Uterus (tissue), 4 donors: ENCODE measurements around the gene SLC6A19. TPM values are rescaled to one million over a fixed set of nuclear protein-coding genes. Genes with fewer than 3 reads are reported as not detected.

ENCODE experiments used
- DNase-seq, 2 donors: peaks; one replicate each; pipeline ENCODE4 v3.0.0-alpha.2; 2019 to 2020
- H3K27ac ChIP-seq, 2 donors: fragments of 200-600 bp; sonication (generic); 1 replicate in 1 of 2; 2 replicates in 1 of 2; pipeline ENCODE4 v1.5.1; 2016 to 2018
- H3K27me3 ChIP-seq, 2 donors: fragments of 200-600 bp; sonication (generic); one replicate each; pipeline ENCODE4 v1.5.1; 2018 to 2019; ENCODE audit warnings: control low read depth in 1 of 2
- H3K36me3 ChIP-seq, 2 donors: fragments of 200-600 bp; sonication (generic); one replicate each; pipeline ENCODE4 v1.5.1; 2019; ENCODE audit warnings: control low read depth in 1 of 2
- H3K4me1 ChIP-seq, 2 donors: fragments of 200-600 bp; sonication (generic); one replicate each; pipeline ENCODE4 v1.5.1; 2018 to 2019; ENCODE audit warnings: control low read depth in 1 of 2
- H3K4me3 ChIP-seq, 2 donors: fragments of 200-600 bp; sonication (generic); 1 replicate in 1 of 2; 2 replicates in 1 of 2; pipeline ENCODE4 v1.5.1; 2018 to 2019; ENCODE audit warnings: mild to moderate bottlenecking in 1 of 2
- H3K9me3 ChIP-seq, 2 donors: fragments of 200-600 bp; sonication (generic); one replicate each; pipeline ENCODE4 v1.5.1; 2019; ENCODE audit warnings: control low read depth in 1 of 2
- CTCF ChIP-seq, 4 experiments: fragments of 200-600 bp in 2 of 4; fragments of 450-650 bp in 2 of 4; sonication (generic) in 2 of 4; IDR thresholded peaks; one replicate each; pipeline ENCODE4 v1.5.1; 2016 to 2019; ENCODE audit warnings: antibody characterized with exemption in 4 of 4, mild to moderate bottlenecking in 2 of 4, moderate library complexity in 1 of 4
- POLR2A ChIP-seq, 2 donors: fragments of 450-650 bp; IDR thresholded peaks; one replicate each; pipeline ENCODE4 v1.6.1; 2016; ENCODE audit warnings: antibody characterized with exemption in 2 of 2, mild to moderate bottlenecking in 1 of 2, moderate library complexity in 1 of 2
- intact Hi-C: fragments of 100-400 bp; cut with DNase I; formaldehyde crosslinking; loops from one replicate; pipeline ENCODE4 v1.15.1; 2023; ENCODE audit warnings: low total_unique reads
- total RNA-seq, 4 donors: library from RNA; depleted of rRNA in 3 of 4; stranded (reverse); fragments of >200 nt in 3 of 4; gene quantifications; one replicate each; pipeline versions ENCODE4 v1.1.0 to v1.2.4, GENCODE V29; 2014 to 2023
- donor health status: DM: yes; HTN: yes; CAD: no.

SLC6A19 gene
- total RNA-seq, 4 donors from 2014 or later, result under 0.01 TPM; not detected in 3

GRCh38 chr5:1220831-1221230, 19.4 kb downstream of the SLC6A19 start:
- intact Hi-C loops, result no loop called here
- no peak for DNase-seq
- Histone ChIP-seq H3K9me3 (no peaks in the 10 kb centered on the region), H3K27ac (no peak overlapping the region), H3K27me3 (no peaks in the 10 kb centered on the region), H3K4me3 (no peak overlapping the region), H3K36me3 (no peaks in the 10 kb centered on the region), H3K4me1 (no peaks in the 10 kb centered on the region)
- TF ChIP-seq CTCF (IDR thresholded peaks at IDR 0.05) (no peak), POLR2A (IDR thresholded peaks at IDR 0.05) (no peak)

- Histone ChIP-seq H3K9me3 (no peaks in the 10 kb centered on the region), H3K27ac (no peak overlapping the region), H3K36me3 (no peaks in the 10 kb centered on the region), H3K27me3 (no peaks in the 10 kb centered on the region), H3K4me3 (no peak overlapping the region), H3K4me1 (no peaks in the 10 kb centered on the region)
- intact Hi-C loops, result no loop called here
- TF ChIP-seq CTCF (IDR thresholded peaks at IDR 0.05), result no peak
- TF ChIP-seq POLR2A (IDR thresholded peaks at IDR 0.05), result no peak
- DNase-seq, result no peak
Measured at GRCh38 chr5:1221721-1222120, 20.3 kb downstream of the SLC6A19 start.

GRCh38 chr5:1222147-1222546, 20.8 kb downstream of the SLC6A19 start:
- TF ChIP-seq POLR2A (IDR thresholded peaks at IDR 0.05), result no peak
- no peak for TF ChIP-seq CTCF (IDR thresholded peaks at IDR 0.05)
- Histone ChIP-seq H3K36me3 (no peaks in the 10 kb centered on the region), H3K9me3 (no peaks in the 10 kb centered on the region), H3K27me3 (no peaks in the 10 kb centered on the region), H3K27ac (no peak overlapping the region), H3K4me1 (no peaks in the 10 kb centered on the region), H3K4me3 (no peak overlapping the region)
- intact Hi-C loops, result no loop called here
- DNase-seq, result no peak

GRCh38 chr5:1222621-1223277, 21.4 kb downstream of the SLC6A19 start:
- Histone ChIP-seq H3K9me3 (no peaks in the 10 kb centered on the region), H3K4me3 (no peak overlapping the region), H3K27me3 (no peaks in the 10 kb centered on the region), H3K4me1 (no peaks in the 10 kb centered on the region), H3K27ac (no peak overlapping the region), H3K36me3 (no peaks in the 10 kb centered on the region)
- intact Hi-C loops, result no loop called here
- no peak for TF ChIP-seq CTCF (IDR thresholded peaks at IDR 0.05)
- no peak for DNase-seq

GRCh38 chr5:1223278-1223670, 21.9 kb downstream of the SLC6A19 start:
- Histone ChIP-seq H3K36me3 (no peaks in the 10 kb centered on the region), H3K4me3 (no peak overlapping the region), H3K9me3 (no peaks in the 10 kb centered on the region), H3K27ac (no peak overlapping the region), H3K27me3 (no peaks in the 10 kb centered on the region), H3K4me1 (no peaks in the 10 kb centered on the region)
- no peak for DNase-seq
- TF ChIP-seq CTCF (IDR thresholded peaks at IDR 0.05), result no peak
- no peak for TF ChIP-seq POLR2A (IDR thresholded peaks at IDR 0.05)
- intact Hi-C loops, result no loop called here
